ENCODE data around the gene ADCK2.

DNA sequence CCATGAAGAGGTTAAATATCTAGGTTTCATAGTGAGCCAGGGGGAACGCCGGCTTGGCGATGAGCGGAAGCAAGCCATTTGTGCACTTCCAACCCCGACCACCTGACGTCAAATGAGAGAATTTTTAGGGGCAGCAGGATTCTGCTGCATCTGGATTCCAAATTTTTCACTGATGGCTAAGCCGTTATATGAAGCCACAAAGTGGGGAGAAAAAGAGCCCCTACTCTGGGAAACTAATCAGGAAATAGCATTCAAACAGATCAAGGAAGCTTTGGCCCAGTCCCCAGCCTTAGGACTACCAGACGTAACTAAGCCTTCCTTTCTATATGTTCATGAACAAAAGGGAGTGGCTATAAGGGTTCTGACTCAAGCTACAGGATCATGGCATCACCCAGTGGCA lies 12.9 kb upstream of the ADCK2 start:
- TF ChIP-seq ZNF8 (CRISPR knock-in tag; IDR thresholded peaks at IDR 0.05) (no peak), CREB5 (CRISPR knock-in tag; IDR thresholded peaks at IDR 0.05; ENCODE audit: low read depth) (no peak), ISL1 (CRISPR knock-in tag; IDR thresholded peaks at IDR 0.05) (no peak), ARNTL (CRISPR knock-in tag; IDR thresholded peaks at IDR 0.05; ENCODE audit: borderline replicate concordance, low read depth) (no peak), TCF4 (CRISPR knock-in tag; IDR thresholded peaks at IDR 0.05; ENCODE audit: borderline replicate concordance) (no peak), ZNF70 (CRISPR knock-in tag; IDR thresholded peaks at IDR 0.05) (no peak), PATZ1 (CRISPR knock-in tag; IDR thresholded peaks at IDR 0.05; ENCODE audit: borderline replicate concordance) (no peak), ZFP30 (CRISPR knock-in tag; IDR thresholded peaks at IDR 0.05) (no peak), ZC3H10 (CRISPR knock-in tag; IDR thresholded peaks at IDR 0.05) (no peak), CSDC2 (CRISPR knock-in tag; IDR thresholded peaks at IDR 0.05) (no peak), BACH2 (CRISPR knock-in tag; IDR thresholded peaks at IDR 0.05; ENCODE audit: borderline replicate concordance) (no peak)
- TF ChIP-seq, protein P1, sequence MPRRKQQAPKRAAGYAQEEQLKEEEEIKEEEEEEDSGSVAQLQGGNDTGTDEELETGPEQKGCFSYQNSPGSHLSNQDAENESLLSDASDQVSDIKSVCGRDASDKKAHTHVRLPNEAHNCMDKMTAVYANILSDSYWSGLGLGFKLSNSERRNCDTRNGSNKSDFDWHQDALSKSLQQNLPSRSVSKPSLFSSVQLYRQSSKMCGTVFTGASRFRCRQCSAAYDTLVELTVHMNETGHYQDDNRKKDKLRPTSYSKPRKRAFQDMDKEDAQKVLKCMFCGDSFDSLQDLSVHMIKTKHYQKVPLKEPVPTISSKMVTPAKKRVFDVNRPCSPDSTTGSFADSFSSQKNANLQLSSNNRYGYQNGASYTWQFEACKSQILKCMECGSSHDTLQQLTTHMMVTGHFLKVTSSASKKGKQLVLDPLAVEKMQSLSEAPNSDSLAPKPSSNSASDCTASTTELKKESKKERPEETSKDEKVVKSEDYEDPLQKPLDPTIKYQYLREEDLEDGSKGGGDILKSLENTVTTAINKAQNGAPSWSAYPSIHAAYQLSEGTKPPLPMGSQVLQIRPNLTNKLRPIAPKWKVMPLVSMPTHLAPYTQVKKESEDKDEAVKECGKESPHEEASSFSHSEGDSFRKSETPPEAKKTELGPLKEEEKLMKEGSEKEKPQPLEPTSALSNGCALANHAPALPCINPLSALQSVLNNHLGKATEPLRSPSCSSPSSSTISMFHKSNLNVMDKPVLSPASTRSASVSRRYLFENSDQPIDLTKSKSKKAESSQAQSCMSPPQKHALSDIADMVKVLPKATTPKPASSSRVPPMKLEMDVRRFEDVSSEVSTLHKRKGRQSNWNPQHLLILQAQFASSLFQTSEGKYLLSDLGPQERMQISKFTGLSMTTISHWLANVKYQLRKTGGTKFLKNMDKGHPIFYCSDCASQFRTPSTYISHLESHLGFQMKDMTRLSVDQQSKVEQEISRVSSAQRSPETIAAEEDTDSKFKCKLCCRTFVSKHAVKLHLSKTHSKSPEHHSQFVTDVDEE (CRISPR knock-in tag; IDR thresholded peaks at IDR 0.05), result no peak
